ENCODE data around the gene C12orf57.

DNA sequence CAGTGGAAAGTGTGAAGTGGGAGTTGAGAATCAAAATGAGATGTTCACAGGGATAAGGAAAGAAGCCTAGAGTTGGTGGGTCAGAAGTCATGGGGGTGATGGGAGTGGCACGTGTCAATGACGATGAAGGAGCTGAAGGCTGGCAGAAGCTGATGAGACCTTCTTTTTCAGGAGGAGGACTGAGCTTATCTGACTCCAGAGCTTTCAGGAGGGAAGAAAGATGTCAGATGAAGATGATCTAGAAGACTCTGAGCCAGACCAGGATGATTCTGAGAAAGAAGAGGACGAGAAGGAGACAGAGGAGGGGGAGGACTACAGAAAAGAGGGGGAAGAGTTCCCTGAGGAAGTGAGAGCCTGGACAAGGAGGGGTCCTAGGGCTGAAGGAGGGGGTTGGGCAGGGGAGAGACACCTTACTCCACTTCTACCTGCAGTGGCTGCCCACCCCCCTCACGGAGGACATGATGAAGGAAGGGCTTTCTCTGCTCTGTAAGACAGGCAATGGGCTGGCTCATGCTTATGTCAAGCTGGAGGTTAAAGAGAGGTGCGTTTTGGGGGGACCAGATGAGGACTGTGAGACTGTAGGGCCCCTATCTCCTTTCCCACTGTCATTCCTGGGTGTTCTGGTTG is 38.3 kb upstream of the C12orf57 start:
- TF ChIP-seq SP1 (IDR thresholded peaks at IDR 0.05) (no peak), LEF1 (IDR thresholded peaks at IDR 0.05; ENCODE audit: borderline replicate concordance) (no peak), ZNF384 (IDR thresholded peaks at IDR 0.05) (no peak), FOXK2 (IDR thresholded peaks at IDR 0.05) (no peak), NFRKB (IDR thresholded peaks at IDR 0.05) (no peak), FOXM1 (IDR thresholded peaks at IDR 0.05; ENCODE audit: borderline replicate concordance) (no peak)

All from HEK293T (cell line).